OCI-LY7 (cell line): ENCODE data around the gene KCNC2. TPM values are rescaled to one million over a fixed set of nuclear protein-coding genes. Genes with fewer than 3 reads are reported as not detected.

Source experiments
- BruUV-seq: library from RNA; stranded (reverse); fragments of 400-500 nt; replicated peaks from 2 replicates; lab custom pipeline; 2021; lab: Mats Ljungman, UMichigan
- CTCF ChIA-PET: fragments of 300-600 bp; sonication (Branson Sonifier 250); formaldehyde crosslinking; loops from one replicate; lab custom pipeline; 2022; ENCODE audit warnings: antibody characterized with exemption; ENCODE audit not compliant: unreplicated experiment; lab: Charles Lee
- POLR2A ChIA-PET: fragments of 300-600 bp; sonication (Branson Sonifier 250); formaldehyde crosslinking; loops from one replicate; lab custom pipeline; 2022; ENCODE audit warnings: antibody characterized with exemption; lab: Charles Lee
- DNase-seq: peaks from one replicate; pipeline ENCODE4 v3.0.0-alpha.2; 2015; ENCODE audit warnings: low spot score
- H2AFZ ChIP-seq: fragments of 200-600 bp; sonication (generic), shearing (Covaris generic); 2 replicates; pipeline ENCODE4 v1.6.1; 2014; ENCODE audit warnings: mild to moderate bottlenecking, antibody characterized with exemption, low read length, moderate library complexity
- H3K27ac ChIP-seq: fragments of 200-600 bp; sonication (generic); 2 replicates; pipeline ENCODE4 v1.5.1; 2014; ENCODE audit warnings: mixed run types, low read depth, mild to moderate bottlenecking, moderate library complexity, low read length, inconsistent platforms; ENCODE audit not compliant: poor library complexity, severe bottlenecking
- H3K36me3 ChIP-seq: fragments of 200-600 bp; sonication (generic); 2 replicates; pipeline ENCODE4 v1.6.1; 2014; ENCODE audit warnings: mild to moderate bottlenecking, antibody characterized with exemption, low read length, moderate library complexity, mixed read lengths; ENCODE audit not compliant: insufficient read depth
- H3K4me1 ChIP-seq: fragments of 200-600 bp; sonication (generic); 2 replicates; pipeline ENCODE4 v1.5.1; 2014; ENCODE audit warnings: mild to moderate bottlenecking, low read length; ENCODE audit not compliant: insufficient read depth, poor library complexity, severe bottlenecking
- H3K4me2 ChIP-seq: fragments of 200-600 bp; sonication (generic); 2 replicates; pipeline ENCODE4 v1.6.1; 2014; ENCODE audit warnings: mild to moderate bottlenecking, low read length
- H3K4me3 ChIP-seq: fragments of 200-600 bp; sonication (generic); 2 replicates; pipeline ENCODE4 v1.5.1; 2014; ENCODE audit warnings: mild to moderate bottlenecking, low read depth, low read length; ENCODE audit not compliant: poor library complexity, severe bottlenecking
- H3K79me2 ChIP-seq: fragments of 200-600 bp; sonication (generic); 2 replicates; pipeline ENCODE4 v1.6.1; 2016; ENCODE audit warnings: low read depth, mild to moderate bottlenecking, low read length, moderate library complexity, mixed read lengths; ENCODE audit not compliant: insufficient read depth
- H3K9me2 ChIP-seq: fragments of 200-600 bp; sonication (generic); 2 replicates; pipeline ENCODE4 v1.6.1; 2016; ENCODE audit warnings: mild to moderate bottlenecking, low read length, mixed read lengths; ENCODE audit not compliant: insufficient read depth
- H3K9me3 ChIP-seq: fragments of 200-600 bp; sonication (generic); 2 replicates; pipeline ENCODE4 v1.6.1; 2014; ENCODE audit warnings: mild to moderate bottlenecking, mixed run types, low read length, mixed read lengths
- H4K20me1 ChIP-seq: fragments of 200-600 bp; sonication (generic); 2 replicates; pipeline ENCODE4 v1.6.1; 2014; ENCODE audit warnings: mild to moderate bottlenecking, antibody characterized with exemption, low read length, moderate library complexity, mixed read lengths; ENCODE audit not compliant: insufficient read depth
- CTCF ChIP-seq: fragments of 200-600 bp; sonication (generic); conservative IDR thresholded peaks from 2 replicates; pipeline ENCODE4 v1.5.1; 2014; ENCODE audit warnings: mild to moderate bottlenecking, antibody characterized with exemption, low read length, moderate library complexity, mixed read lengths
- EZH2phosphoT487 ChIP-seq: fragments of 200-600 bp; sonication (generic); IDR thresholded peaks from 2 replicates; pipeline ENCODE4 v1.6.1; 2018; ENCODE audit warnings: low read depth, borderline replicate concordance, mild to moderate bottlenecking, mixed run types, antibody characterized with exemption, low read length, moderate library complexity, mixed read lengths
- intact Hi-C: fragments of 100-400 bp; cut with micrococcal nuclease; formaldehyde crosslinking; loops from one replicate; pipeline ENCODE4 v1.10.0; 2022; ENCODE audit not compliant: unreplicated experiment
- total RNA-seq, 2 experiments: library from RNA; depleted of rRNA in 1 of 2; stranded (reverse); fragments of >200 nt in 1 of 2; shearing (Covaris generic) in 1 of 2; gene quantifications; 2 replicates each; pipeline ENCODE4 v1.2.3, GENCODE V29; 2014 to 2022

Gene KCNC2
- total RNA-seq, 2 experiments from 2014 or later = not detected

- intact Hi-C loops = no loop called here
- H2AFZ ChIP-seq = no peak overlapping the region
- ChIA-PET POLR2A (no interaction called here), CTCF (no interaction called here)
- no TSS peak for BruUV-seq
- no peaks in the 10 kb centered on the region for H4K20me1 ChIP-seq
- H3K79me2 ChIP-seq = no peaks in the 10 kb centered on the region
- TF ChIP-seq EZH2phosphoT487 (no peak), CTCF (no peak)
- H3K4me3 ChIP-seq = no peak overlapping the region
- no peaks in the 10 kb centered on the region for H3K4me1 ChIP-seq
- no peak for DNase-seq
- no peak overlapping the region for H3K4me2 ChIP-seq
- no peaks in the 10 kb centered on the region for H3K9me2 ChIP-seq
- no peak overlapping the region for H3K27ac ChIP-seq
- no peaks in the 10 kb centered on the region for H3K9me3 ChIP-seq
- no peaks in the 10 kb centered on the region for H3K36me3 ChIP-seq
Measured at GRCh38 chr12:75065482-75065881, 144.2 kb downstream of the KCNC2 start.

- Histone ChIP-seq H3K79me2 (no peaks in the 10 kb centered on the region), H2AFZ (no peak overlapping the region), H3K36me3 (no peaks in the 10 kb centered on the region), H3K4me2 (no peak overlapping the region), H3K4me3 (no peak overlapping the region), H3K9me2 (no peaks in the 10 kb centered on the region), H4K20me1 (no peaks in the 10 kb centered on the region), H3K27ac (no peak overlapping the region), H3K9me3 (no peaks in the 10 kb centered on the region), H3K4me1 (no peaks in the 10 kb centered on the region)
- no peak for DNase-seq
- BruUV-seq = no TSS peak
- TF ChIP-seq EZH2phosphoT487 (no peak), CTCF (no peak)
- POLR2A ChIA-PET = no interaction called here
- CTCF ChIA-PET = no interaction called here
- intact Hi-C loops = no loop called here
Measured at GRCh38 chr12:75062691-75063090, 146.9 kb downstream of the KCNC2 start.

- CTCF ChIA-PET = no interaction called here
- BruUV-seq = no TSS peak
- Histone ChIP-seq H3K27ac (no peak overlapping the region), H3K36me3 (no peaks in the 10 kb centered on the region), H3K4me2 (no peak overlapping the region), H3K4me1 (no peaks in the 10 kb centered on the region), H3K79me2 (no peaks in the 10 kb centered on the region), H3K9me3 (no peaks in the 10 kb centered on the region), H2AFZ (no peak overlapping the region), H4K20me1 (no peaks in the 10 kb centered on the region), H3K4me3 (no peak overlapping the region), H3K9me2 (no peaks in the 10 kb centered on the region)
- DNase-seq = no peak
- intact Hi-C loops = no loop called here
- TF ChIP-seq EZH2phosphoT487 = no peak
- POLR2A ChIA-PET = no interaction called here
Measured at GRCh38 chr12:75058228-75058627, 151.4 kb downstream of the KCNC2 start.
